GM06990 (cell line): ENCODE measurements around the gene CWC25.

Experiments
- DNase-seq: peaks from one replicate; pipeline ENCODE4 v3.0.0-alpha.2; 2011; ENCODE audit not compliant: insufficient read length; ENCODE audit errors: extremely low read depth
- H3K27me3 ChIP-seq: replicated peaks from 2 replicates; pipeline ENCODE4 v1.6.0; 2011; ENCODE audit warnings: low read length; ENCODE audit not compliant: control insufficient read depth, insufficient read depth
- H3K36me3 ChIP-seq: 2 replicates; pipeline ENCODE4 v1.5.1; 2011; ENCODE audit warnings: low read length; ENCODE audit not compliant: control insufficient read depth, insufficient read depth
- H3K4me3 ChIP-seq: replicated peaks from 2 replicates; pipeline ENCODE4 v1.5.1; 2011; ENCODE audit warnings: low read depth, mild to moderate bottlenecking, control low read depth, low read length
- TF ChIP-seq, protein P1 (sequence below): IDR thresholded peaks from 2 replicates; pipeline ENCODE4 v1.5.1; 2011; ENCODE audit warnings: low read length, control low read depth, mild to moderate bottlenecking, inconsistent platforms; ENCODE audit not compliant: insufficient read depth, poor library complexity, severe bottlenecking

The CWC25 gene

DNA sequence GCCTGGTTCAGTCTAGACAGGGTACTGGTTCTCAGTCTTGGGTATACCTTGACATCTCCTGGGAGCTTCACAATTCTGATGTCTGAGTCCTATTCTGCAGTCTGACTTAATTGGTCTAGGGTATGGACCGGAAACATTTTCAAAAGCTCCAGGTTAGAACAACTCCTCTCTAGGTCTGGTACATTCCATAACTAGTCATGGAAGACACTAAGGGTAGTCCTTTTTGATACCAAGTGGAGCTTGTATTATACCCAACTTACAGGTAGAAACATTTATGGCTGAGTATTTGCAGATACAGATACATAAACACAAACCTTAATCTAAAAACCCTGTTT is 23.4 kb upstream of the CWC25 start:
- TF ChIP-seq, protein P1, sequence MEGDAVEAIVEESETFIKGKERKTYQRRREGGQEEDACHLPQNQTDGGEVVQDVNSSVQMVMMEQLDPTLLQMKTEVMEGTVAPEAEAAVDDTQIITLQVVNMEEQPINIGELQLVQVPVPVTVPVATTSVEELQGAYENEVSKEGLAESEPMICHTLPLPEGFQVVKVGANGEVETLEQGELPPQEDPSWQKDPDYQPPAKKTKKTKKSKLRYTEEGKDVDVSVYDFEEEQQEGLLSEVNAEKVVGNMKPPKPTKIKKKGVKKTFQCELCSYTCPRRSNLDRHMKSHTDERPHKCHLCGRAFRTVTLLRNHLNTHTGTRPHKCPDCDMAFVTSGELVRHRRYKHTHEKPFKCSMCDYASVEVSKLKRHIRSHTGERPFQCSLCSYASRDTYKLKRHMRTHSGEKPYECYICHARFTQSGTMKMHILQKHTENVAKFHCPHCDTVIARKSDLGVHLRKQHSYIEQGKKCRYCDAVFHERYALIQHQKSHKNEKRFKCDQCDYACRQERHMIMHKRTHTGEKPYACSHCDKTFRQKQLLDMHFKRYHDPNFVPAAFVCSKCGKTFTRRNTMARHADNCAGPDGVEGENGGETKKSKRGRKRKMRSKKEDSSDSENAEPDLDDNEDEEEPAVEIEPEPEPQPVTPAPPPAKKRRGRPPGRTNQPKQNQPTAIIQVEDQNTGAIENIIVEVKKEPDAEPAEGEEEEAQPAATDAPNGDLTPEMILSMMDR = no peak
- Histone ChIP-seq H3K27me3 (no peaks in the 10 kb centered on the region), H3K4me3 (no peak overlapping the region), H3K36me3 (peaks cover 20% of the 10 kb centered on the region)
- DNase-seq = no peak

DNA sequence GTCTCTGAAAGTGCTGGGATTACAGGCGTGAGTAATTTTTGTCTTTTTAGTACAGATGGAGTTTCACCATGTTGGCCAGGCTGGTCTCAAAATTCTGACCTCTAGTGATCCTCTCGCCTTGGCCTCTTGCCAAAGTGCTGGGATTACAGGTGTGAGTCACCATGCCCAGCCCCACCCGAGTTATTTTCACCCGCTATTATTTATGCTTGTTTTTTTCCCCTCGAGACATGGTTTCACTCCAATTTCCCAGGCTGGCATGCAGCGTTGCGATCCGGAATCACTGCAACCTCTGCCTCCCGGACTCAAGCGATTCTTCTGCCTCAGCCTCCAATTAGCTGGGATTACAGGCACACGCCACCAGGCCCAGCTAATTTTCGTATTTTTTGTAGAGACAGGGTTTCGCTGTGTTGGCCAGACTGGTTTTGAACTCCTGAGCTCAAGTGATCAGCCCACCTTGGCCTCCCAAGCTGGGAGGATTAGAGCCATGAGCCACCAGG is 19.2 kb upstream of the CWC25 start:
- DNase-seq = no peak
- Histone ChIP-seq H3K27me3 (no peaks in the 10 kb centered on the region), H3K36me3 (peaks cover 6% of the 10 kb centered on the region), H3K4me3 (no peak overlapping the region)
- TF ChIP-seq, protein P1 = no peak

DNA sequence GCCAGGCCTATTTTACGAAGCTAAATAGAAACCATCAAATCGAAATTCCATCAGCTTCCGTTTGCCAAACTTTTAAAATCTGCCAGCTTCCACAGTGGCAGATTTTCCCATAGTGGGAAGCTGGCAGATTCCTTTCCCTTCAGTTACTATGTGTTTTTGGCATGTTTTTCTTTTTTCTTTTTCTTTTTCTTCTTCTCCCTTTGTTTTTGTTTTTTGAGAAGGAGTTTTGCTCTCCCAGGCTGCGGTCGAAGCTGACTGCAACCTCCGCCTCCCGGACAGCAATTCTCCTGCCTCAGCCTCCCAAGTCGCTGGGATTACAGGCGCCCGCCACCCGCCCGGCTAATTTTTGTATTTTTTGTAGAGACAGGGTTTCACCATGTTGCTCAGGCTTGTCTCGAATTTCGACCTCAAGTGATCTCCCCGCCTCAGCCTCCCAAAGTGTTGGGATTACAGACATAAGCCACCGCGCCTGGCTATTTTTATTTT is 684 bp upstream of the CWC25 start:
- TF ChIP-seq, protein P1 = no peak
- no peak for DNase-seq
- Histone ChIP-seq H3K27me3 (no peaks in the 10 kb centered on the region), H3K36me3 (no peaks in the 10 kb centered on the region; the same call in none of the 2 replicates), H3K4me3 (peak overlapping the region; percentile 78)

DNA sequence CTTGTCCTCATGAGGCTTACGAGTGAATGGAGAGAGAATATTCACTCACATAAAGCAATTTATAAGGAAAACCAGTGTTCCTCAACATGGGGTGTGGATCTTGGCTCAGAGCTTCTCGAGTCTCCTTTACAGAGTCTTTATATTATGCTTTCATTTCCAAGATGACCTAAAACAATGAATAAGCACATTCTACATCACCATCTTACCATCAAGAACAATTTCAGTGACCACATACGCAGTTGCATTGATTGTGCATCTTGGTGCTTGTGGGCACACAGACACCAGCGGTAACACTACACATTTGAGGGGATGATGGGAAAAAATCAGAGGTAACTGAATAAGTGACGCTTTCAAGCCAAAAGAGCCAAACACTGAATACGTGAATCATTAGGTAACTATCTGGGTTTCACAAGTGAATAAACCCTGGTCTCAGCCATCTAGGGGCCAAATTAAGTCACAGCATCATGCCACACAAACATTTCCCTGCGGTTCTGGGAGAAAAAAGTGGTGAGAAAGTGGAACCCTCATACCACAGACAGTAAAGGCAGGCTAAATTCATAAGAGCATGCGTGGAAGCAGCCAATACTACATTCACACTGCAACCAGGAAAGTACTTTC is 9.4 kb downstream of the CWC25 start:
- no peaks in the 10 kb centered on the region for H3K27me3 ChIP-seq
- no peak for DNase-seq
- TF ChIP-seq, protein P1 = peak; percentile 24
- no peak overlapping the region for H3K4me3 ChIP-seq
- H3K36me3 ChIP-seq = peaks cover 15% of the 10 kb centered on the region

DNA sequence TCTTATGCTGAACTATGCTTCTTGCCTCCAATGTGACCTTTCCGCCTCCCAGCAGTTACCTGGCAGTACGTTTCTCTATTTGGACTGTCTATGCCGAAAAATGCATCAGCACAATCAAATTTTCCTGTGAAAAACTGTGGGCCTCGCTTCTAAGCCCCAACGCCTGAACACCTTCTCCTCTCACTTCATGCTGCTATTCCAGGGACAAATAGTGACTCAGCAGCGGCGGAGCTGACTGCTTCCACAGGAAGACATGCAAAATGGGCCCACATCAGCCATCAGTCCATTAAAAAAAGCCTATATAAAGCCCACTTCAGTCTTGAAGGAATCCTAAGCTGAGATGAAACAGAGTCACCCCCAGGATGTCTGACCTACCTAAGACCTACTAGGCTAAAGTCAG is 15.3 kb downstream of the CWC25 start:
- H3K36me3 ChIP-seq = peaks cover 28% of the 10 kb centered on the region
- H3K4me3 ChIP-seq = no peak overlapping the region
- TF ChIP-seq, protein P1 = no peak
- H3K27me3 ChIP-seq = no peaks in the 10 kb centered on the region
- no peak for DNase-seq

DNA sequence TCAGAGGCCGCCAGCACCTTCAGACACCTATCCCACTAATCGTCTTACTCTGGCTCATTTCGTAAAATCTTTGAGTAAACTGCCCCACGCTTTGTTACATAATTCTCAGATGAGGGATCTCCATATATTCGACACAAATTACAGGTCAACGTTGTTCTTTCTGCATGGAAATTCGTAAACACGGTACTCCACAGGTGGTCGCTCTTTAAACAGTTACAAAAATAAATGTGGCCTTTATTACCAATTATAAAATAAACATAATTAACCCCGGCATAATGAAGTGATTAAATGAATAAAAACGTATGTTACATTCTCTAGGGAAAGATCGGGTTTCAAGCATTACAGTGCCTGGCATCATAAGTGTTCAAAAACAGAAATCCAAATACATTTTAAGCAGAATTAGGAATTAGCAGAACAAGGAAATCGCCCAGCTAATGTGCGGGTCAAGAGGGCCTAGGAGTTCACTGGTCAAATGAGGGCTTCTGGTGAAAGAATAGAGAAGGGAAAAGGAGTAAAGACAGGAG is 24.8 kb downstream of the CWC25 start:
- TF ChIP-seq, protein P1 = no peak
- Histone ChIP-seq H3K27me3 (no peaks in the 10 kb centered on the region), H3K36me3 (peaks cover 11% of the 10 kb centered on the region), H3K4me3 (peak overlapping the region; percentile 87)
- no peak for DNase-seq
